ENCODE data around the gene HOXD4. TPM values are rescaled to one million over a fixed set of nuclear protein-coding genes. Genes with fewer than 3 reads are reported as not detected.

The HOXD4 gene
- total RNA-seq, 1 donor = 1.1 TPM

- no peak for DNase-seq (ENCODE audit: low read depth)
- TF ChIP-seq, protein P1, sequence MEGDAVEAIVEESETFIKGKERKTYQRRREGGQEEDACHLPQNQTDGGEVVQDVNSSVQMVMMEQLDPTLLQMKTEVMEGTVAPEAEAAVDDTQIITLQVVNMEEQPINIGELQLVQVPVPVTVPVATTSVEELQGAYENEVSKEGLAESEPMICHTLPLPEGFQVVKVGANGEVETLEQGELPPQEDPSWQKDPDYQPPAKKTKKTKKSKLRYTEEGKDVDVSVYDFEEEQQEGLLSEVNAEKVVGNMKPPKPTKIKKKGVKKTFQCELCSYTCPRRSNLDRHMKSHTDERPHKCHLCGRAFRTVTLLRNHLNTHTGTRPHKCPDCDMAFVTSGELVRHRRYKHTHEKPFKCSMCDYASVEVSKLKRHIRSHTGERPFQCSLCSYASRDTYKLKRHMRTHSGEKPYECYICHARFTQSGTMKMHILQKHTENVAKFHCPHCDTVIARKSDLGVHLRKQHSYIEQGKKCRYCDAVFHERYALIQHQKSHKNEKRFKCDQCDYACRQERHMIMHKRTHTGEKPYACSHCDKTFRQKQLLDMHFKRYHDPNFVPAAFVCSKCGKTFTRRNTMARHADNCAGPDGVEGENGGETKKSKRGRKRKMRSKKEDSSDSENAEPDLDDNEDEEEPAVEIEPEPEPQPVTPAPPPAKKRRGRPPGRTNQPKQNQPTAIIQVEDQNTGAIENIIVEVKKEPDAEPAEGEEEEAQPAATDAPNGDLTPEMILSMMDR (IDR thresholded peaks at IDR 0.05; ENCODE audit: insufficient read depth, low read length) = no peak
- H3K4me3 ChIP-seq (ENCODE audit: low read depth, low read length) = no peak overlapping the region
Measured at GRCh38 chr2:176169711-176170110, 18.4 kb downstream of the HOXD4 start.

- H3K4me3 ChIP-seq (ENCODE audit: low read depth, low read length) = no peak overlapping the region
- DNase-seq (ENCODE audit: low read depth) = no peak
Measured at GRCh38 chr2:176170602-176171305, 19.4 kb downstream of the HOXD4 start.

DNA sequence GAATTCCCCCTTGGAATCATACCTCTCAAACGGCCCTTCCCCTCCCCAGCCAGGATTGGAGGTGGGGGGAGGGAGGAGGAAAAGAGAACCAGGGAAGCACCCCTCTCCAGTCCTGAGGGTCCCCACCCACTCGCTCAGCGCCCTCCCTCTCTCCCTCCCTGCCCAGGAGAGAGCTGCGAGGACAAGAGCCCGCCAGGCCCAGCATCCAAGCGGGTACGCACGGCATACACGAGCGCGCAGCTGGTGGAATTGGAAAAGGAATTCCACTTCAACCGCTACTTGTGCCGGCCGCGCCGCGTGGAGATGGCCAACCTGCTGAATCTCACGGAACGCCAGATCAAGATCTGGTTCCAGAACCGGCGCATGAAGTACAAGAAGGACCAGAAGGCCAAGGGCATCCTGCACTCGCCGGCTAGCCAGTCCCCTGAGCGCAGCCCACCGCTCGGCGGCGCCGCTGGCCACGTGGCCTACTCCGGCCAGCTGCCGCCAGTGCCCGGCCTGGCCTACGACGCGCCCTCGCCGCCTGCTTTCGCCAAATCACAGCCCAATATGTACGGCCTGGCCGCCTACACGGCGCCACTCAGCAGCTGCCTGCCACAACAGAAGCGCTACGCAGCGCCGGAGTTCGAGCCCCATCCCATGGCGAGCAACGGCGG is 20.1 kb downstream of the HOXD4 start:
- TF ChIP-seq, protein P1 (IDR thresholded peaks at IDR 0.05; ENCODE audit: insufficient read depth, low read length) = no peak
- DNase-seq (ENCODE audit: low read depth) = no peak
- H3K4me3 ChIP-seq (ENCODE audit: low read depth, low read length) = no peak overlapping the region

More at GRCh38 chr2:176170602-176171305, 19.4 kb downstream of the HOXD4 start:
- TF ChIP-seq, protein P1 (IDR thresholded peaks at IDR 0.05; ENCODE audit: insufficient read depth, low read length) = no peak

DNA sequence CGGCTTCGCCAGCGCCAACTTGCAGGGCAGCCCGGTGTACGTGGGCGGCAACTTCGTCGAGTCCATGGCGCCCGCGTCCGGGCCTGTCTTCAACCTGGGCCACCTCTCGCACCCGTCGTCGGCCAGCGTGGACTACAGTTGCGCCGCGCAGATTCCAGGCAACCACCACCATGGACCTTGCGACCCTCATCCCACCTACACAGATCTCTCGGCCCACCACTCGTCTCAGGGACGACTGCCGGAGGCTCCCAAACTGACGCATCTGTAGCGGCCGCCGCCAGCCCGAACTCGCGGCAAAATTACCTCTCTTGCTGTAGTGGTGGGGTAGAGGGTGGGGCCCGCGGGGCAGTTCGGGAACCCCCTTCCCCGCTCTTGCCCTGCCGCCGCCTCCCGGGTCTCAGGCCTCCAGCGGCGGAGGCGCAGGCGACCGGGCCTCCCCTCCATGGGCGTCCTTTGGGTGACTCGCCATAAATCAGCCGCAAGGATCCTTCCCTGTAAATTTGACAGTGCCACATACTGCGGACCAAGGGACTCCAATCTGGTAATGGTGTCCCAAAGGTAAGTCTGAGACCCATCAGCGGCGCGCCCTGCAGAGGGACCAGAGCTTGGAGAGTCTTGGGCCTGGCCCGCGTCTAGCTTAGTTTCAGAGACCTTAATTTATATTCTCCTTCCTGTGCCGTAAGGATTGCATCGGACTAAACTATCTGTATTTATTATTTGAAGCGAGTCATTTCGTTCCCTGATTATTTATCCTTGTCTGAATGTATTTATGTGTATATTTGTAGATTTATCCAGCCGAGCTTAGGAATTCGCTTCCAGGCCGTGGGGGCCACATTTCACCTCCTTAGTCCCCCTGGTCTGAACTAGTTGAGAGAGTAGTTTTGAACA is 20.9 kb downstream of the HOXD4 start:
- TF ChIP-seq, protein P1 (IDR thresholded peaks at IDR 0.05; ENCODE audit: insufficient read depth, low read length) = no peak
- DNase-seq (ENCODE audit: low read depth) = no peak
- H3K4me3 ChIP-seq (ENCODE audit: low read depth, low read length) = no peak overlapping the region

DNA sequence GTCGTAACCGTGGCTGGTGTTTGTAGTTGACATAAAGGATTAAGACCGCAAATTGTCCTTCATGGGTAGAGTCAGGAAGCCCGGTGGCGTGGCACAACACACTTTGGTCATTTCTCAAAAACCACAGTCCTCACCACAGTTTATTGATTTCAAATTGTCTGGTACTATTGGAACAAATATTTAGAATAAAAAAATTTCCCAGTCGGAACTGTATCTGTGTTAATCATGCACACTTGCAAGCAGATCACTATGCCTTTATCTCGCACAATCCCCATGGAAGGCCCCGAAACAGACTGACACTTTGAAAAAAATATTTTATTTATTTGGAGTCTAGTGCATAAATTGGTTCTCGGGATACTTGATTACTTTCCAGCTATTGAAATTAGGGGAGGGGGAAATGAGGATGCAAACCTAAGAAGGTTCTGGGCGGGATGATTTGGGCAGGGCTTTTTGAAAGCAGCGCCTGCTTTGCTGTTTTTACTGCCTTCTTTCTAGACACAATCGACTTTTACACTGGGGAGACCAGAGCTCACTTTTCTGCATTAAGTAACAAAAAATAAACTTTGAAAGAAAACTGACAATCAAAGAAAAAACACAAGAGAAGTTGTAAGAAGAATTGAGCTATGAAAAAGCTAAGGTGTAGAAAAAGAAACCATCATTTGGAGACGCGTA is 21.7 kb downstream of the HOXD4 start:
- DNase-seq (ENCODE audit: low read depth) = no peak
- TF ChIP-seq, protein P1 (IDR thresholded peaks at IDR 0.05; ENCODE audit: insufficient read depth, low read length) = no peak
- no peak overlapping the region for H3K4me3 ChIP-seq (ENCODE audit: low read depth, low read length)
